ENCODE measurements around the gene ACER3. TPM values are rescaled to one million over a fixed set of nuclear protein-coding genes. Genes with fewer than 3 reads are reported as not detected.

The ACER3 gene
- total RNA-seq, 4 donors from 2014 or later = 1.1 to 3.4 (median 2.6) TPM

- no peak overlapping the region for H3K4me3 ChIP-seq
- intact Hi-C loops (cut with DNase I; ENCODE audit: low total_unique reads) (no loop called here), in situ Hi-C loops (cut with MboI; ENCODE audit: low sequenced_read_pairs in 4 of 4) (no loop called here)
- no peaks in the 10 kb centered on the region for H3K27me3 ChIP-seq
- H3K36me3 ChIP-seq = no peaks in the 10 kb centered on the region
- DNase-seq = no peak
- H3K4me1 ChIP-seq = no peaks in the 10 kb centered on the region
- no peak overlapping the region for H3K27ac ChIP-seq
- no peaks in the 10 kb centered on the region for H3K9me3 ChIP-seq
- no peak for ATAC-seq
- TF ChIP-seq CTCF (IDR thresholded peaks at IDR 0.05 in 4 of 5, conservative IDR thresholded peaks at IDR 0.05 in 1 of 5) = no peak
- TF ChIP-seq POLR2A (IDR thresholded peaks at IDR 0.05) = no peak
Observed at GRCh38 chr11:76995081-76995576, 134.4 kb downstream of the ACER3 start.

DNA sequence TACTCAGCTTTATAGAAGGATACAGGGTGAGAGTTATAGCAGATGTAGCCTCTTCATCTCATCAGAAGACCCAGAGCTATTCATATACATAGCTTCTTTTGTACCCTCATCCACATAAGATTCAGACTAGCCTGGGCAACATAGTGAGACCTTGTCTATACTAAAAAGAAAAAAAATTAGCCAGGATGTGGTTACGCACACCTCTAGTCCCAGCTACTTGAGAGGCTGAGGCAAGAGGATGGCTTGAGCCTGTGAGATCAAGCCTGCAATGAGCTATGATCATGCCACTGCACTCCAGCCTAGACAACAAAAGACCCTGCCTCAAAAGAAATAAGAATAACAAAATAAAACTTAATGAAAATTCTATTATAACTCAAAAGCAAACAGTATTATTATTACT is 136.8 kb downstream of the ACER3 start:
- Histone ChIP-seq H3K27ac (no peak overlapping the region), H3K27me3 (no peaks in the 10 kb centered on the region), H3K4me3 (no peak overlapping the region), H3K4me1 (no peaks in the 10 kb centered on the region), H3K9me3 (no peaks in the 10 kb centered on the region), H3K36me3 (no peaks in the 10 kb centered on the region)
- intact Hi-C loops (cut with DNase I; ENCODE audit: low total_unique reads) (no loop called here), in situ Hi-C loops (cut with MboI; ENCODE audit: low sequenced_read_pairs in 4 of 4) (no loop called here)
- TF ChIP-seq POLR2A (IDR thresholded peaks at IDR 0.05) (no peak), CTCF (IDR thresholded peaks at IDR 0.05 in 4 of 5, conservative IDR thresholded peaks at IDR 0.05 in 1 of 5) (no peak)
- DNase-seq (no peak), ATAC-seq (no peak)

- ATAC-seq (no peak), DNase-seq (no peak)
- intact Hi-C loops (cut with DNase I; ENCODE audit: low total_unique reads) = no loop called here
- H3K27ac ChIP-seq = no peak overlapping the region
- H3K27me3 ChIP-seq = no peaks in the 10 kb centered on the region
- TF ChIP-seq POLR2A (IDR thresholded peaks at IDR 0.05) (no peak), CTCF (IDR thresholded peaks at IDR 0.05 in 4 of 5, conservative IDR thresholded peaks at IDR 0.05 in 1 of 5) (no peak)
- no peaks in the 10 kb centered on the region for H3K4me1 ChIP-seq
- no peaks in the 10 kb centered on the region for H3K9me3 ChIP-seq
- in situ Hi-C loops (cut with MboI; ENCODE audit: low sequenced_read_pairs in 4 of 4) = no loop called here
- no peak overlapping the region for H3K4me3 ChIP-seq
- no peaks in the 10 kb centered on the region for H3K36me3 ChIP-seq
Observed at GRCh38 chr11:76999597-76999996, 138.9 kb downstream of the ACER3 start.

- H3K4me1 ChIP-seq = no peaks in the 10 kb centered on the region
- no peak for DNase-seq
- H3K9me3 ChIP-seq = no peaks in the 10 kb centered on the region
- in situ Hi-C loops (cut with MboI; ENCODE audit: low sequenced_read_pairs in 4 of 4) = no loop called here
- intact Hi-C loops (cut with DNase I; ENCODE audit: low total_unique reads) = no loop called here
- H3K27me3 ChIP-seq = no peaks in the 10 kb centered on the region
- ATAC-seq = no peak
- no peaks in the 10 kb centered on the region for H3K36me3 ChIP-seq
- TF ChIP-seq POLR2A (IDR thresholded peaks at IDR 0.05) = no peak
- TF ChIP-seq CTCF (IDR thresholded peaks at IDR 0.05 in 4 of 5, conservative IDR thresholded peaks at IDR 0.05 in 1 of 5) = no peak
- H3K27ac ChIP-seq = no peak overlapping the region
- no peak overlapping the region for H3K4me3 ChIP-seq
Observed at GRCh38 chr11:77001613-77002012, 140.9 kb downstream of the ACER3 start.

GRCh38 chr11:77002776-77003175 is 142.1 kb downstream of the ACER3 start:
- Histone ChIP-seq H3K36me3 (no peaks in the 10 kb centered on the region), H3K9me3 (no peaks in the 10 kb centered on the region), H3K27me3 (no peaks in the 10 kb centered on the region), H3K27ac (no peak overlapping the region), H3K4me1 (no peaks in the 10 kb centered on the region), H3K4me3 (no peak overlapping the region)
- in situ Hi-C loops (cut with MboI; ENCODE audit: low sequenced_read_pairs in 4 of 4) = no loop called here
- DNase-seq = no peak
- intact Hi-C loops (cut with DNase I; ENCODE audit: low total_unique reads) = no loop called here
- TF ChIP-seq CTCF (IDR thresholded peaks at IDR 0.05 in 4 of 5, conservative IDR thresholded peaks at IDR 0.05 in 1 of 5) (no peak), POLR2A (IDR thresholded peaks at IDR 0.05) (no peak)
- no peak for ATAC-seq
